PC-9 (cell line): ENCODE data around the gene CD300C.

Source experiments
- EZH2 ChIP-seq: fragments of 200-600 bp; sonication (generic); IDR thresholded peaks from 2 replicates; pipeline ENCODE4 v1.8.0; 2017; ENCODE audit warnings: antibody characterized with exemption, low read depth
- TF ChIP-seq, protein P1 (sequence below): fragments of 200-600 bp; sonication (generic); conservative IDR thresholded peaks from 2 replicates; pipeline ENCODE4 v1.6.1; 2017; ENCODE audit warnings: mixed run types, antibody characterized with exemption, mild to moderate bottlenecking, moderate library complexity

DNA sequence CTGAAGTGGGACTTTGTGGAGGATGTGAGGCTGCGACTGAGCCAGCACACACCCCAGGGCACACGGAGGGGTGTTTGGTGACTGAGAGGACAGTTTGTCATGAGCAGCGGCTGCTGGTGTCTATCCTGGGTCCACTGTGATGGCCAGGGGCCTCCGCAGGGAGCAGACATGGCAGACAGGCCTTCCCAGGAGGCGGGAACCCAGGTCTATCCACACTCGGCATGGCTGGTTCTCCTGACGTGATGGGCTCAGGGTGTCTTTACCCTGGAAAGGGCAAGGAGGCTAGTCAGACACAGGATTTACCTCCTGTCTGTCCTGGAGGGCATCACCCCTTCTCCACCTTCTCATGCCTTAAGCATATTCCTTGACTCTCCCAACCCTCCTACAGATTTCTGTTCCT is 671 bp upstream of the CD300C start:
- TF ChIP-seq, protein P1, sequence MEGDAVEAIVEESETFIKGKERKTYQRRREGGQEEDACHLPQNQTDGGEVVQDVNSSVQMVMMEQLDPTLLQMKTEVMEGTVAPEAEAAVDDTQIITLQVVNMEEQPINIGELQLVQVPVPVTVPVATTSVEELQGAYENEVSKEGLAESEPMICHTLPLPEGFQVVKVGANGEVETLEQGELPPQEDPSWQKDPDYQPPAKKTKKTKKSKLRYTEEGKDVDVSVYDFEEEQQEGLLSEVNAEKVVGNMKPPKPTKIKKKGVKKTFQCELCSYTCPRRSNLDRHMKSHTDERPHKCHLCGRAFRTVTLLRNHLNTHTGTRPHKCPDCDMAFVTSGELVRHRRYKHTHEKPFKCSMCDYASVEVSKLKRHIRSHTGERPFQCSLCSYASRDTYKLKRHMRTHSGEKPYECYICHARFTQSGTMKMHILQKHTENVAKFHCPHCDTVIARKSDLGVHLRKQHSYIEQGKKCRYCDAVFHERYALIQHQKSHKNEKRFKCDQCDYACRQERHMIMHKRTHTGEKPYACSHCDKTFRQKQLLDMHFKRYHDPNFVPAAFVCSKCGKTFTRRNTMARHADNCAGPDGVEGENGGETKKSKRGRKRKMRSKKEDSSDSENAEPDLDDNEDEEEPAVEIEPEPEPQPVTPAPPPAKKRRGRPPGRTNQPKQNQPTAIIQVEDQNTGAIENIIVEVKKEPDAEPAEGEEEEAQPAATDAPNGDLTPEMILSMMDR = no peak
- TF ChIP-seq EZH2 = no peak
